CD8-positive, alpha-beta memory T cell (primary cell): ENCODE measurements around the gene SPCS3. TPM values are rescaled to one million over a fixed set of nuclear protein-coding genes. Genes with fewer than 3 reads are reported as not detected.

ENCODE experiments used
- CTCF ChIA-PET: fragments of 350-600 bp; sonication (Branson Sonifier 250); formaldehyde crosslinking; loops from one replicate; lab custom pipeline; 2021; ENCODE audit warnings: antibody characterized with exemption; lab: Charles Lee
- POLR2A ChIA-PET: fragments of 350-600 bp; sonication (Branson Sonifier 250); formaldehyde crosslinking; loops from one replicate; lab custom pipeline; 2021; ENCODE audit warnings: antibody characterized with exemption; lab: Charles Lee
- DNase-seq, 5 donors: peaks; one replicate each; pipeline versions ENCODE4 v3.0.0 to v3.0.0-alpha.2; 2020 to 2022; ENCODE audit warnings: mixed read lengths in 1 of 5
- H3K27ac ChIP-seq: one replicate; pipeline ENCODE4 v1.7.0; 2013; ENCODE audit warnings: low read depth, mild to moderate bottlenecking, low read length, moderate library complexity
- H3K27me3 ChIP-seq: 2 replicates; pipeline ENCODE4 v1.7.0; 2013; ENCODE audit warnings: low read length, mild to moderate bottlenecking; ENCODE audit not compliant: insufficient read depth, poor library complexity, severe bottlenecking
- H3K36me3 ChIP-seq: 2 replicates; pipeline ENCODE4 v1.7.0; 2013; ENCODE audit warnings: mild to moderate bottlenecking, low read length, moderate library complexity; ENCODE audit not compliant: insufficient read depth
- H3K4me1 ChIP-seq: 2 replicates; pipeline ENCODE4 v1.7.0; 2013; ENCODE audit warnings: mild to moderate bottlenecking, low read length, moderate library complexity; ENCODE audit not compliant: insufficient read depth
- H3K4me3 ChIP-seq: 2 replicates; pipeline ENCODE4 v1.7.0; 2013; ENCODE audit warnings: mild to moderate bottlenecking, low read length
- H3K9me3 ChIP-seq: 2 replicates; pipeline ENCODE4 v1.7.0; 2013; ENCODE audit warnings: mild to moderate bottlenecking, low read length
- H3K27ac Mint-ChIP-seq, 8 donors: one replicate each; pipeline ENCODE4 v1.8.0; 2020 to 2021; ENCODE audit warnings: mixed read lengths in 8 of 8, mild to moderate bottlenecking in 6 of 8, inconsistent platforms in 3 of 8, moderate library complexity in 3 of 8
- H3K27me3 Mint-ChIP-seq, 2 donors: one replicate each; pipeline ENCODE4 v1.8.0; 2020 to 2021; ENCODE audit warnings: mixed read lengths in 2 of 2, mild to moderate bottlenecking in 1 of 2, moderate library complexity in 1 of 2
- H3K36me3 Mint-ChIP-seq, 3 donors: one replicate each; pipeline ENCODE4 v1.8.0; 2020 to 2021; ENCODE audit warnings: mixed read lengths in 3 of 3, inconsistent platforms in 1 of 3, mild to moderate bottlenecking in 1 of 3
- H3K4me1 Mint-ChIP-seq, 3 donors: one replicate each; pipeline ENCODE4 v1.8.0; 2020 to 2021; ENCODE audit warnings: mixed read lengths in 3 of 3, inconsistent platforms in 1 of 3, mild to moderate bottlenecking in 1 of 3
- H3K4me3 Mint-ChIP-seq, 7 donors: one replicate each; pipeline ENCODE4 v1.8.0; 2020 to 2021; ENCODE audit warnings: mixed read lengths in 7 of 7, mild to moderate bottlenecking in 6 of 7, moderate library complexity in 4 of 7, inconsistent platforms in 2 of 7
- H3K9me3 Mint-ChIP-seq, 5 donors: one replicate each; pipeline ENCODE4 v1.8.0; 2020 to 2022; ENCODE audit warnings: mixed read lengths in 5 of 5, mild to moderate bottlenecking in 3 of 5, moderate library complexity in 2 of 5, inconsistent platforms in 1 of 5
- polyA plus RNA-seq: library from polyadenylated mRNA; unstranded; fragments of 300-500 nt; fragmentation: Illumina TruSeq; gene quantifications from one replicate; pipeline ENCODE4 v1.2.3, GENCODE V29; 2021
- total RNA-seq, 2 experiments: library from RNA; stranded (reverse); gene quantifications; one replicate each; pipeline ENCODE4 v1.2.3, GENCODE V29; 2021

Gene SPCS3
- total and polyA plus RNA-seq, 3 experiments from 2014 or later = 58.8 to 180 (median 169) TPM

- Mint-ChIP-seq H3K27ac (no peak overlapping the region), H3K4me1 (no peaks in the 10 kb centered on the region), H3K4me3 (no peak overlapping the region), H3K36me3 (no peaks in the 10 kb centered on the region), H3K9me3 (no peaks in the 10 kb centered on the region), H3K27me3 (peaks cover 3 to 6% of the 10 kb centered on the region in 2 donors)
- Histone ChIP-seq H3K4me1 (no peaks in the 10 kb centered on the region), H3K9me3 (no peaks in the 10 kb centered on the region), H3K36me3 (no peaks in the 10 kb centered on the region), H3K27me3 (no peaks in the 10 kb centered on the region), H3K27ac (no peak overlapping the region), H3K4me3 (no peak overlapping the region)
- ChIA-PET CTCF (no interaction called here), POLR2A (no interaction called here)
- no peak for DNase-seq
Observed at GRCh38 chr4:176380352-176381157, 60.8 kb downstream of the SPCS3 start.

Other genes with a start within 250 kb of the SPCS3 start
- gene SPATA4, start 124.4 kb upstream of the SPCS3 start, total RNA-seq = not detected
- not detected for gene SPATA4, start 124.4 kb upstream of the SPCS3 start, polyA plus RNA-seq
- gene ASB5, start 50.7 kb upstream of the SPCS3 start, total RNA-seq = not detected
- not detected for gene ASB5, start 50.7 kb upstream of the SPCS3 start, polyA plus RNA-seq